Measurements from ENCODE around the gene ELAVL1. TPM values are rescaled to one million over a fixed set of nuclear protein-coding genes. Genes with fewer than 3 reads are reported as not detected.
A peak's percentile ranks its signal among the peaks of the same experiment; 100 is the strongest.

ELAVL1 gene
- polyA plus RNA-seq, 1 donor from 2014 or later = 19.1 TPM

DNA sequence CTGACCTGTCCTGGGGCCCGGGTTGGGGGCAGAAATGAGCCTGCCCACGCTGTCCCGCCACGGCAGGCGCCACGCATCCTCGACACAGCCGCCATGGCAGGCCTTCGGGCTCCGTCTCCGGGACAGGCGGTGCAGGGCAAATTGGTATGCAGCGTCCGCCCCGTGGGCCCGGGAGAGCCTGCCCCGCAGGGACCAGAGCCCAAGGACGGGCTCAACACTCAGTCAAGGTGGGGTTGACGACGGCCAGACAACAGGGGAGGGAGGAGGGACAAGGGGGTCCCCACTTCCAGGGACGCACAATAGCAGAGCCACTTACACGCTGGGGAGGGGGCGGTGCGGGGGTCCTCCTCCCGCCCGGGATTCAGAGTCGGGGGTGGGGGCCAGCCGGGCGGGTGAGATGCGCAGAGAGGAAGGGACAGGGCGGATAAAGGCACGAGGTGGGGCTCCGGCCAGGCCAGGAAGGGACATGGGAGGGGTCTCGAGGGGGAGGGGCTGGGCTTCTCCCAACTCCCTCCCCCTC is 80.7 kb downstream of the ELAVL1 start:
- TF ChIP-seq POLR2AphosphoS5 (IDR thresholded peaks at IDR 0.05) (no peak), SMC3 (conservative IDR thresholded peaks at IDR 0.05; ENCODE audit: poor library complexity) (no peak), EZH2 (IDR thresholded peaks at IDR 0.05; ENCODE audit: borderline replicate concordance, insufficient read depth, low read length, poor library complexity, severe bottlenecking) (no peak), RAD21 (conservative IDR thresholded peaks at IDR 0.05) (no peak), EP300 (conservative IDR thresholded peaks at IDR 0.05; ENCODE audit: poor library complexity, severe bottlenecking) (no peak), CTCF (IDR thresholded peaks at IDR 0.05; ENCODE audit: poor library complexity, severe bottlenecking) (no peak), REST (IDR thresholded peaks at IDR 0.05; ENCODE audit: borderline replicate concordance) (no peak), TAF1 (IDR thresholded peaks at IDR 0.05; ENCODE audit: low read depth) (no peak), MXI1 (conservative IDR thresholded peaks at IDR 0.05; ENCODE audit: poor library complexity, severe bottlenecking) (no peak)
- H3K36me3 ChIP-seq (ENCODE audit: insufficient read depth, low read length) = no peaks in the 10 kb centered on the region
- H2AFZ ChIP-seq (ENCODE audit: low read depth, low read length) = no peak overlapping the region
- H3K9ac ChIP-seq (ENCODE audit: low read length) = peak overlapping the region; percentile 89
- peaks cover 10% of the 10 kb centered on the region for H4K20me1 ChIP-seq (ENCODE audit: insufficient read depth)
- H3F3A ChIP-seq (ENCODE audit: insufficient read depth, low read length, poor library complexity, severe bottlenecking) = no peaks in the 10 kb centered on the region
- peak overlapping the region; percentile 48 for H3K4me2 ChIP-seq (ENCODE audit: low read length)
- H3K27me3 ChIP-seq (ENCODE audit: insufficient read depth, low read depth, low read length) = no peaks in the 10 kb centered on the region
- H3K4me3 ChIP-seq (ENCODE audit: low read length) = peak overlapping the region; percentile 70
- no peaks in the 10 kb centered on the region for H3K9me3 ChIP-seq (ENCODE audit: low read length)
- peak overlapping the region; percentile 65 for H3K27ac ChIP-seq (ENCODE audit: low read length)
- H3K9me2 ChIP-seq (ENCODE audit: insufficient read depth, low read length) = no peaks in the 10 kb centered on the region
- peaks cover 14% of the 10 kb centered on the region for H3K79me2 ChIP-seq (replicated peaks; ENCODE audit: insufficient read depth, low read length)

- H4K20me1 ChIP-seq (ENCODE audit: insufficient read depth) = peaks cover 10% of the 10 kb centered on the region
- H3K36me3 ChIP-seq (ENCODE audit: insufficient read depth, low read length) = no peaks in the 10 kb centered on the region
- no peak overlapping the region for H2AFZ ChIP-seq (ENCODE audit: low read depth, low read length)
- no peaks in the 10 kb centered on the region for H3F3A ChIP-seq (ENCODE audit: insufficient read depth, low read length, poor library complexity, severe bottlenecking)
- H3K79me2 ChIP-seq (replicated peaks; ENCODE audit: insufficient read depth, low read length) = peaks cover 14% of the 10 kb centered on the region
- no peaks in the 10 kb centered on the region for H3K9me2 ChIP-seq (ENCODE audit: insufficient read depth, low read length)
- H3K4me3 ChIP-seq (ENCODE audit: low read length) = peak overlapping the region; percentile 70
- peak overlapping the region; percentile 89 for H3K9ac ChIP-seq (ENCODE audit: low read length)
- H3K27ac ChIP-seq (ENCODE audit: low read length) = no peak overlapping the region
- H3K27me3 ChIP-seq (ENCODE audit: insufficient read depth, low read depth, low read length) = no peaks in the 10 kb centered on the region
- no peaks in the 10 kb centered on the region for H3K9me3 ChIP-seq (ENCODE audit: low read length)
- no peak overlapping the region for H3K4me2 ChIP-seq (ENCODE audit: low read length)
- TF ChIP-seq EP300 (conservative IDR thresholded peaks at IDR 0.05; ENCODE audit: poor library complexity, severe bottlenecking) (no peak), TAF1 (IDR thresholded peaks at IDR 0.05; ENCODE audit: low read depth) (no peak), SMC3 (conservative IDR thresholded peaks at IDR 0.05; ENCODE audit: poor library complexity) (no peak), MXI1 (conservative IDR thresholded peaks at IDR 0.05; ENCODE audit: poor library complexity, severe bottlenecking) (no peak), EZH2 (IDR thresholded peaks at IDR 0.05; ENCODE audit: borderline replicate concordance, insufficient read depth, low read length, poor library complexity, severe bottlenecking) (no peak), POLR2AphosphoS5 (IDR thresholded peaks at IDR 0.05) (no peak), RAD21 (conservative IDR thresholded peaks at IDR 0.05) (no peak), REST (IDR thresholded peaks at IDR 0.05; ENCODE audit: borderline replicate concordance) (no peak), CTCF (IDR thresholded peaks at IDR 0.05; ENCODE audit: poor library complexity, severe bottlenecking) (no peak)
These were observed 81.2 kb downstream of the ELAVL1 start for GRCh38 chr19:7924241-7924640.

Measured in neural cell (in vitro differentiated cells).